ENCODE results near the gene CD86.

CD86 gene

DNA sequence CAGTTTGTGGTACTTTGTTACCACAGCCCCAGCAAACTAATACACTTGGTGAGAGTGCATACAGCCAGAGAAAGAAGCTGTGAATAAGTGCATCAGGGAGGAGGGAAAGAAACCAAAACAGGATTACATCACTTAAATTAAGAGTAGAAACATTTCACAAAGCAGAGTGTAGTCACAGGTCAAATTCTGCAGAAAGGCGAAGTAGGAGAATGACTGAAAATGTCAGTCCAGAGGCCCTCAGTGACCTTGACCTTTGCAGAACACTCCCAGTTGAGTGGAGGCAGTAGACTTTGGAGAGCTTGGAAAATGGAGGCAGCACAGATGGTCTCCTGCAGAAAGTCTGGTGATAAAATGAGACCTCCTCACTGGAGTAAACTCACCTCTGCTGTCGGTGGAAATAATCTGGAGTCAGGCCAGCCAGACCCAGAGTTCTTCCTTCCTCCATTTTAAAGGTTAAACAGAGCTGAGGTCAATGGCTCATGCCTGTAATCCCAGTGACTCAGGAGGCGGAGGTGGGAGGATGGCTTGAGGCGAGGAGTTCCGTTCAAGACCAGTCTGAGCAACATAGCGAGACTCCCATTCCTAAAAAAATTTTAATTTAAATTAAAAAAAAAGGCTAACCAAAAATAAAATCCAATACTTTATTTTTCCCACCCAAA, 5.0 kb downstream of the CD86 start:
- DNase-seq, result no peak

- no peak for DNase-seq
These were observed 8.7 kb downstream of the CD86 start for GRCh38 chr3:122063908-122064307.

- no peak for DNase-seq
These were observed 9.2 kb downstream of the CD86 start for GRCh38 chr3:122064326-122064725.

DNA sequence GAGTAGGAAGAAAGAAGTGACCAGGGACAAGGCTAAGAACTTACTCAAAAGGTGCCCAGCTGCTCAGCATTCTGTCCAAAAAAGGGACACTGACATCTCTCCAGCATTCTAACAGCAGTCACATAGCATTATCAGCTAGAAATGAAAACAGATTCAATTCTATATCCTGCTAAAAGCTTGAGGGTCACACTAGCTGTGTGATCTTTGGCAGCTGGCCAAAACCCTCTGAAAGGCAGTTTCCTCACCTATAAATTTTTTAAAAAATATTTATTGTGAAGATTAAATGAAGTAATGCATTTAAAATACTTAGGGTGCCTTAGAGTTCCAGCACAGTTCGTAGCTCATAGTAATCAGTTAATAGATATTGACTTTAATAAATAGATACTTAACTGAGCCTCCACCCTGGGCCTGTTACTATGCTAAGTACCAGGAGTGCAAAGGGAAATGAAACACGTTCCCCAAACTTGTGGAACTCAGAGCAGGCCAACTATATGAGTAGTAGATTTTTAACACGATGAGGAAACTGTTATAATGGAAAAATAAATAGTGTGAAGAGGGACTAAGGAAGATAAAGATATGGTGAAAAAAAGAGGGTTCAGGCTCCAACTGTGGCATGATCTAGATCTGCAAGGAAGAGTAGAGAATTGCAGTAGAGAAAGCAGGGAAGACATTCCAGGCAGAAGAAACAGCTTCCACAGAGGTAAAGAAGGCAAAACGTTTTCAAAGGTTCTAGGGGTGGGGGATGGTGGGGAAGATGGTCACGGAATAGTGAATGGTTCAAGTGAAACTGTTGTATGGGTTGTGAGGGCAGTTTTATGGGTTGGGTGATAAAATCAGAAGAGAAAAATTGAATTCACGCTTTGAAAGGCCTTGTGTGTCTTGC, 11.4 kb downstream of the CD86 start:
- no peak for DNase-seq

DNA sequence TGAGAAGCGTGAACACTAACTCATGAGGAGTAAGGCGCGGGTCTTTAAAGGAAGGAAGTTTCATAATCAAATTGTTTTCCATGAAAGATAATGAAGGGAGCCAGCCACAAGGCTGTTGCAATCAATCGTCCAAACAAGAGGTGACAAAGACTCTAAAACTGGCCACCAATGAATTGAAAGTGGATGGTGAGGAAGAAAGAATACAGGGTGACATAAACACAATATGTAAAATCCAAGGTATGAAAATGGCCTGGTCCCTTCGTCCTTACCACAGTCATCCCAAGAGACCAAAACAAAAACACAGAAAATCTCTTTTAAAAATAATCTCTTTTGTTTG, 12.0 kb downstream of the CD86 start:
- DNase-seq, result no peak

DNA sequence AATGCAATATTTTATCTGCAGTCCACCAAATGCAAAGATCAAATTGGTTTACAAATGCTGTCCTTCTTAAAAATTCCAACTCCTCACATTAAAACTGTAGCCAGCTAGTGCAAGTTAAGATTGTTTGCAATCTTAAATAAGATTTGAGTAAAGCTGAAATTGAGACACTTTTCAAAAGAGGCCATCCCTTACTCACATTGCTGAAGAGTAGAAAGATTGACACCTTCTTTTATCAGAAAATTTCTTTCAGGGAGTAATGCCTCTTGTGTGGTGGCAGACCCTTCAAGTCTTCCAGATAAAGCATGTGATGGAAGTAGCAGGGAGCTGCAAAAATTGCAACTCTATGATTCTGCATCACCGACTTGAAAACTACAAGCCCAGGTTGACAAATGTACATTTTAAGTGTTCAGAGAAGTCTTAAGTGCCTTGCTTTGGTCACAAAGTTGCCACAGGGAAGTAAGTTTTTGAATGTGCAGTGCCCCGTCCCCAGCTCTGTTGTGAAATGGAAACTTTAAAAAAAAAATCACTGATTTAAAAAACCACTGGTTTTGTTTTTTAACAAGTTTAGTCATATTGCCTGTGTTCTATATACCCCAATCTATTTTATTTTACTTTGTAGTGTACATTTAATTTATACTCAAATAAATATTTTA, 12.6 kb downstream of the CD86 start:
- DNase-seq, result no peak

DNA sequence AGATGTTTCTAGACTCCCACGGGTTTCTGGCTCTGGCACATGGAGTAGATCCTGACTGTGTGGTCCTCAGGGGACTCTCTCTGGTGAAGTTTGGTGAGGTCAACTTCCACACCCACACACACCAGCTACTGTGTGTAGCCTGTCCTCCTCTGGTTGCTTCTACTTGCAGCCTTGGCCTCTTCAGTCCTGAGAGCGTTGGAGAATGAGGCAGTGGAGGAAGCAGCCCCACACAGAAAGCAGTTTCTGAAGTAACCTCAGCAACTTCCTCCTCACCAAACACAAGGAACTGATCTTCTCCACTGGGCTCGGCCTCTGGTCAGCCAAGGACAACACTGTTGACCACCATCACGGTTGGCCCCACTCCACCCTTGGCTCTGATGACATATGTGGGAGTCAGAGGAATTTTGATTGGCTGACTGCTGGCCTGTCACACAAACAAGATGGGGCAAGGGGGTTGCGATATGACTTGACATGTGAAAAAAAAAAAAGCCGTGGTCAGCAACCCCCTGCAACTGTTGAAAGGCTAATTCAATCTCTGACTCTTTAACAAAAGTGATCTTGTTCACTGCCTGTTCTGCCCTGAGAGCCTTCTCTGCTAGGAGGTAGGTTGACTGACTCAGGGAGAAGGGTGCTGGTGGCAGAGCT, 19.6 kb downstream of the CD86 start:
- no peak for DNase-seq

DNA sequence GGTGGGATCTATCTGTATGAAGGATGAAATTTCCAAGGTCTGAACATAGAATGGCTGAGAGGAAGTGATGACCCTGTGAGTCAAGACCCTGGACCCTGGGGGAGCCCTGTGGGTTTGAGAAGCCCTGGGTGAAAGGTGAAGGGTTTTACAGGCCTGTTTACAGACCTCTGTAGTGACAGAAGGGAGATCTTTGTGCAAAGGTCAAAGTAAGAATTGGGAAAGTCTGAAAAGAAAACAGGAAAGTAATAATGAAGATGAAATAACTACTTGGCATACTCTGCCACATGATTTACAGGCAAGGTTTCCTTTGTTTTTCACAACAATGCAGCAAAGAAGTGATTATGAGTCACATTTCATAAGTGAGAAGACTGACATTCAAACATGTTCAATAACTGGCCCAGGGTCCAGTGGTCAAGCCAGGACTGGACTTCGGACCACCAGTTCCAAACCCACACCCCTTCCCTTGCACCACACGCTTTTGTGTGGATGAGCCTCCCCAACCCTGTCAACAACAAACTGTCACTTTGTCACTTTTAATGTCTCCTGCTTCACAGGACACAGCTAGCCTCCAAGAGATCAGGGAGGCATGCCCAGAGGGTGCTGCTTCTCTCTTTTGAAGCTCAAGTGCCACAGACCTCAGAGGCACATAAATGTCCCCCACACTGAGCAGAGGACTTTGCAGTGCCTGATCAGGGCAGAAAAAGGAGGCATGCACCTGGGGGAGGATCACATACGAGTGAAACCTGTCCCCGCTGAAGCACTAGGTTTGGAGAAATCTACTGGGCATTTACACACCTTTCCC, 21.5 kb downstream of the CD86 start:
- DNase-seq, result no peak

GRCh38 chr3:122077293-122078234, 22.4 kb downstream of the CD86 start:
- DNase-seq, result no peak

- DNase-seq, result no peak
These were observed 23.2 kb downstream of the CD86 start for GRCh38 chr3:122078235-122078935.

GRCh38 chr3:122079524-122080206, 24.5 kb downstream of the CD86 start:
- no peak for DNase-seq

DNA sequence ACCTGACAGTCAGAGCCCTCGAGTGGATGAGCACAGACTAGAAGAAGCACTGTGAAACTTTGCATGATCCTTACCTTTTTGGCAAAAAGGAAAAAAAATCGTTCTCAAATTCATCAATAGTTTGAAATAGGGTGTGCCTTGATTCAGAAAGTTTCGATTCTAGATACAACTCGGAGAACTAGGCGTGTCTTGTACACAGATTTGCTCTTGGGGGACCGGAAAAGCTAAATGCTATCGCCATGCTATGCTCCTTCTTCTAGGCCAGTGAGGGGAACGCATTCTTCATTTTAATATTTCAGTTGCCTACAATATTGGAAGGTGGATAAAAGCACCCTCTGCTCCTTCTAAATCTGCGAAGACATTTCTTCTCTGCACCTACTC, 25.0 kb downstream of the CD86 start:
- DNase-seq, result no peak

GRCh38 chr3:122081543-122082247, 26.5 kb downstream of the CD86 start:
- DNase-seq, result no peak

- DNase-seq, result no peak
These were observed 27.2 kb downstream of the CD86 start for GRCh38 chr3:122082357-122082756.

DNA sequence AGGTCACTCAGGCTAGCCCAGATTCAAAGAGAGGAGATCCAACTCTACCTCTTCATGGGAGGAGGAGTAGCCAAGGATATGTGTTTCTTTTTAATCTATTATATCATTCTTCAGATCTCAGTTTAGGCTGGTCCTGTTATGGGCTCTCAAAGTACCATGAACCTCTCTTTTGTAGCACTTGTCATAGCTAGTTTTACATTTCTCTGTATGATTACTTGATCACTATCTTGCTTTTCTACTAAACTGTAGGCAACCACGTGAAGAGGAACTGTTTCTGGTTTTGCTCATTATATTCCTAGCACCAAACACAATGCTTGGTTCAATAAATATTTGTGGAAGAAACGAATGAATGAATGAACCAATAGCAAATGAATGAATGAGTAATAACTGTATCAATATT, 29.6 kb downstream of the CD86 start:
- no peak for DNase-seq

DNA sequence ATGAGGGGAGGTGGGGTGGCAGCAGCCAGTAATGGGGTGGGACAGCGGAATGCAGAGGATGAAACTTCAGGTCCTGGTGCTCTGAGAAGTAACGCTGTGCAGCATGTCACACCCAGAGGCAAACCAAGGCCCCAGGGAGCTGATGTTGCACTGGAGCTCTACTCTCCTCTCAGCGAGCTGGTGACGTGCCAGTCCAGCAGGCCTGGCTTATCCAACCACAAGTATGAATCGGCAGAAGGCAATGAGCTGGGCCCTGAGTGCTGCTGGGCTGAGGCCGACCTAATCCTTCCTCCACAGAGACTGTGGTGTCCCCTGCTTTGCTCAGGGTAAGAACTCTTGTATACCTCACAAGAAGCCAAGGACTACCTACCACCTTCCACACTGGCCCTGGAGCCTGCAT, 30.5 kb downstream of the CD86 start:
- DNase-seq, result no peak

GRCh38 chr3:122088531-122088930, 33.4 kb downstream of the CD86 start:
- no peak for DNase-seq

DNA sequence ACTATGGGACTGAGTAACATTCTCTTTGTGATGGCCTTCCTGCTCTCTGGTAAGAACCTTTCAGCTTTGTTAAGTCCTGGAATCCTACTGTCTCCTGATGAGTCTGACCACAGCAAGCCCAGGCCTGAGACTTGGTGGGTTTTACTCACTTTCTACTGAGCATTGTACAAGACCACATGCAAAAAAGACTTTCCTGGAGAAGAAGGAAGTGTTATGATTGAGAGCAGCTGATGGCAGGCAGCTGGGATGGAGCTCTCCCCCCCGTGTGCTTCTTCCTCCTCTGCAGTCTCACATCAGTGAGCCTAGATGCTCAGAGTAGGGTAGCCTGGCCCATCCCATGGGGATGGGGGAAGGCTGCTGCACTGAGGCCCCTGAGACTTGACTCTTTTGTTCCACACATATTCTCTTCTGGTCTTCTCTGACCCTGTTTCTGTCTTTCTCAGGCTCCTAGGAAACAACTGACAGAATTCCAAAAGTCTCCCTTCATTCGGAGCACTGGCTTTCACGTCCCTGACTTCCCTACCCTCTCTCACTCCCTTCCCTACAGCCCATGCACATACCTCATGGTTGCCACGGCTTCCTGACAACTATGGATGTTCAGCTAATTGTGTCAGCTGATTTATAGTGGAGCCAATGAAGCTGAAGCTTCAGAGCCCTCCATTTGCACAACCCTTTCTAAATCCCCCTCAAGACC, 36.6 kb downstream of the CD86 start:
- DNase-seq, result no peak
